Endothelial cell of umbilical vein (primary cell): ENCODE data around the gene CCNT2. TPM values are rescaled to one million over a fixed set of nuclear protein-coding genes. Genes with fewer than 3 reads are reported as not detected.

Source experiments
- BruUV-seq: library from RNA; stranded (reverse); fragments of 400-500 nt; replicated peaks from 2 replicates; lab custom pipeline; 2021; lab: Mats Ljungman, UMichigan
- CTCF ChIA-PET: fragments of 300-600, 350-600 bp; sonication (Branson Sonifier 250); formaldehyde crosslinking; loops from one replicate; lab custom pipeline; 2021; ENCODE audit warnings: antibody characterized with exemption, inconsistent platforms; lab: Charles Lee
- POLR2A ChIA-PET: fragments of 300-600, 350-600 bp; sonication (Branson Sonifier 250); formaldehyde crosslinking; loops from one replicate; lab custom pipeline; 2021; ENCODE audit warnings: antibody characterized with exemption, inconsistent platforms; lab: Charles Lee
- DNase-seq: peaks from one replicate; pipeline ENCODE4 v3.0.0-alpha.2; 2011; ENCODE audit warnings: low read depth, low spot score
- FAIRE-seq: peaks from 2 replicates; lab custom pipeline; 2011; peaks lifted over from hg19 to GRCh38; lab: Jason Lieb, UNC
- H2AFZ ChIP-seq: 2 replicates; pipeline ENCODE4 v1.6.0; 2012; ENCODE audit warnings: low read depth, low read length, control low read depth, inconsistent platforms
- H3K27ac ChIP-seq: 2 replicates; pipeline ENCODE4 v1.5.1; 2011; ENCODE audit warnings: low read depth, mild to moderate bottlenecking, control low read depth, low read length, moderate library complexity; ENCODE audit not compliant: insufficient read depth
- H3K27me3 ChIP-seq, 2 experiments: 2 replicates each; pipeline versions ENCODE4 v1.6.0 to v1.6.1; 2011; ENCODE audit warnings: low read length in 2 of 2, mixed read lengths in 1 of 2; ENCODE audit not compliant: control insufficient read depth in 2 of 2, insufficient read depth in 2 of 2
- H3K36me3 ChIP-seq, 2 experiments: 2 replicates in 1 of 2; 3 replicates in 1 of 2; pipeline ENCODE4 v1.5.1; 2011; ENCODE audit warnings: low read length in 2 of 2, mild to moderate bottlenecking in 1 of 2, moderate library complexity in 1 of 2; ENCODE audit not compliant: control insufficient read depth in 2 of 2, insufficient read depth in 2 of 2; ENCODE audit errors: extremely low read depth in 1 of 2
- H3K4me1 ChIP-seq: 3 replicates; pipeline ENCODE4 v1.5.1; 2011; ENCODE audit warnings: mild to moderate bottlenecking, low read length; ENCODE audit not compliant: control insufficient read depth, insufficient read depth; ENCODE audit errors: extremely low read depth
- H3K4me2 ChIP-seq: 2 replicates; pipeline ENCODE4 v1.6.1; 2011; ENCODE audit warnings: low read length, control low read depth, mixed read lengths; ENCODE audit not compliant: insufficient read depth
- H3K4me3 ChIP-seq, 3 experiments: fragments of 200-600 bp in 1 of 3; sonication (generic), shearing (Covaris generic) in 1 of 3; replicated peaks in 1 of 3; 2 replicates each; pipeline ENCODE4 v1.5.1; 2011 to 2016; ENCODE audit warnings: control low read depth in 3 of 3, low read length in 3 of 3, mild to moderate bottlenecking in 2 of 3, inconsistent platforms in 1 of 3, low read depth in 1 of 3, moderate library complexity in 1 of 3; ENCODE audit not compliant: insufficient read depth in 1 of 3
- H3K79me2 ChIP-seq: 2 replicates; pipeline ENCODE4 v1.6.0; 2012; ENCODE audit warnings: low read length, inconsistent platforms; ENCODE audit not compliant: control insufficient read depth, insufficient read depth
- H3K9ac ChIP-seq: replicated peaks from 2 replicates; pipeline ENCODE3; 2011; ENCODE audit warnings: low read length, control low read depth; ENCODE audit not compliant: insufficient read depth; ENCODE audit errors: extremely low read depth
- H3K9me1 ChIP-seq: replicated peaks from 3 replicates; pipeline ENCODE4 v1.6.0; 2011; ENCODE audit warnings: mild to moderate bottlenecking, low read length; ENCODE audit not compliant: control insufficient read depth, insufficient read depth; ENCODE audit errors: extremely low read depth
- H3K9me3 ChIP-seq: replicated peaks from 2 replicates; pipeline ENCODE4 v1.5.1; 2012; ENCODE audit warnings: low read length, inconsistent platforms; ENCODE audit not compliant: control insufficient read depth, insufficient read depth
- H4K20me1 ChIP-seq: replicated peaks from 2 replicates; pipeline ENCODE3; 2011; ENCODE audit warnings: mild to moderate bottlenecking, low read length; ENCODE audit not compliant: control insufficient read depth, insufficient read depth; ENCODE audit errors: extremely low read depth
- EZH2 ChIP-seq: IDR thresholded peaks from 2 replicates; pipeline ENCODE4 v1.6.1; 2012; ENCODE audit warnings: borderline replicate concordance, low read depth, mild to moderate bottlenecking, moderate library complexity, low read length, inconsistent platforms; ENCODE audit not compliant: severe bottlenecking
- FOS ChIP-seq: IDR thresholded peaks from 2 replicates; pipeline ENCODE4 v1.6.1; 2011; ENCODE audit warnings: mild to moderate bottlenecking, low read length, moderate library complexity, borderline replicate concordance; ENCODE audit not compliant: insufficient read depth
- GATA2 ChIP-seq: IDR thresholded peaks from 2 replicates; pipeline ENCODE4 v1.7.0; 2011; ENCODE audit warnings: low read depth, mild to moderate bottlenecking, moderate library complexity, mixed read lengths, low read length; ENCODE audit not compliant: insufficient read length, insufficient read depth
- JUN ChIP-seq: IDR thresholded peaks from 2 replicates; pipeline ENCODE4 v1.6.1; 2011; ENCODE audit warnings: borderline replicate concordance, low read depth; ENCODE audit not compliant: insufficient read length, insufficient read depth
- MYC ChIP-seq: IDR thresholded peaks from one replicate; pipeline ENCODE4 v1.6.1; 2011; ENCODE audit warnings: mild to moderate bottlenecking, low read depth, low read length
- POLR2A ChIP-seq: IDR thresholded peaks from 2 replicates; pipeline ENCODE4 v1.6.1; 2012; ENCODE audit warnings: low read depth, mild to moderate bottlenecking, control low read depth, low read length
- POLR2AphosphoS5 ChIP-seq: IDR thresholded peaks from 2 replicates; pipeline ENCODE4 v1.6.1; 2012; ENCODE audit warnings: low read depth, mild to moderate bottlenecking, control low read depth, low read length, moderate library complexity; ENCODE audit not compliant: insufficient read depth
- dilution Hi-C: fragments of 300-500 bp; cut with MboI; formaldehyde crosslinking; loops from one replicate; pipeline ENCODE4 v1.15.0; 2019; ENCODE audit warnings: low sequenced_read_pairs; ENCODE audit not compliant: extremely low pct_ligation_motif_present
- intact Hi-C: fragments of 100-400 bp; cut with micrococcal nuclease; formaldehyde crosslinking; loops from one replicate; pipeline ENCODE4 v1.10.0; 2022
- polyA plus RNA-seq, 4 experiments: library from polyadenylated mRNA; depleted of rRNA in 3 of 4; stranded (reverse) in 3 of 4; unstranded in 1 of 4; fragments of >200 nt; gene quantifications; 2 replicates each; pipeline versions ENCODE4 v1.2.1 to v1.2.3, GENCODE V29; 2011 to 2012; ENCODE audit warnings: missing spikeins in 1 of 4
- total RNA-seq: library from RNA; stranded (reverse); gene quantifications from 2 replicates; pipeline ENCODE4 v1.2.3, GENCODE V29; 2021
- TF ChIP-seq, protein P1 (sequence below): IDR thresholded peaks from 2 replicates; pipeline ENCODE4 v1.6.1; 2011; ENCODE audit not compliant: insufficient read depth, insufficient read length
- TF ChIP-seq, protein P2 (sequence below), 2 donors: IDR thresholded peaks; 1 replicate in 1 of 2; 2 replicates in 1 of 2; pipeline ENCODE4 v1.5.1; 2011; ENCODE audit warnings: low read length in 2 of 2, mild to moderate bottlenecking in 2 of 2, moderate library complexity in 2 of 2, control low read depth in 1 of 2, inconsistent platforms in 1 of 2, low read depth in 1 of 2; ENCODE audit not compliant: insufficient read depth in 1 of 2; ENCODE audit errors: extremely low read depth in 1 of 2

CCNT2 gene
- total and polyA plus RNA-seq, 2 donors (not counting 3 experiments of a cell fraction or from before 2014, with no cell fraction given), result 10.3 to 35.5 TPM

DNA sequence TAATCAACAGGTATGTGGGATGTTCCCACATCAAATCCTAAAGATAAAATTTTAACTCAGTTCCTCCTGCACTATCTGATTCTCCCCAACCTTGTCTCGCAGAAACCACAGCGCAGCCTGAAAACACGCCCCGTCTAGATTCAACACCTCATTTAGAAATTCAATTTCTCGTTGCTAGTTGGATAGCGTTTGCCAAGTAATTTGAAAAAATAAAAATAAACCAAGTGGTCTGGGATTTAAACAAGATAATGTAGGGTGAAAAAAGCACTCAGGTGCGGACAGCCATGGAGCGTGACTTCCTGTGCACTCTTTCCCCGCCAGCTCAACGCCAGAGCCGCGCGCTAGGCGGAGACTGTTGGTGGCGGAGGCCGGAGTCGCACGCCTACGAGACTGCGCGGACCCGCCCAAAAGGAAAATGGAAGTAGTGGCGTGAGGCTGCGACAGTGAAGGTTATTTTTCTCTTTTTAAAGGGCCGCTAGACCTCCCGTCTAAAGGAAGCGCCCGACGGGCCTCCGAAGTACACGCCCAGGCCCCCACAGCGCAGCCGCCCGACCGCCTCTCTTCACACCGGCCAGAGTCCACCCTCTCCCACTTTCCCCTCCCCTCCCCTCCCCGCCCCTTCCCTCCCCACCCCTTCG is 615 bp upstream of the CCNT2 start:
- H3K27me3 ChIP-seq, result no peaks in the 10 kb centered on the region
- TF ChIP-seq, protein P1, sequence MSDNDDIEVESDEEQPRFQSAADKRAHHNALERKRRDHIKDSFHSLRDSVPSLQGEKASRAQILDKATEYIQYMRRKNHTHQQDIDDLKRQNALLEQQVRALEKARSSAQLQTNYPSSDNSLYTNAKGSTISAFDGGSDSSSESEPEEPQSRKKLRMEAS, result no peak
- TF ChIP-seq, protein P2, sequence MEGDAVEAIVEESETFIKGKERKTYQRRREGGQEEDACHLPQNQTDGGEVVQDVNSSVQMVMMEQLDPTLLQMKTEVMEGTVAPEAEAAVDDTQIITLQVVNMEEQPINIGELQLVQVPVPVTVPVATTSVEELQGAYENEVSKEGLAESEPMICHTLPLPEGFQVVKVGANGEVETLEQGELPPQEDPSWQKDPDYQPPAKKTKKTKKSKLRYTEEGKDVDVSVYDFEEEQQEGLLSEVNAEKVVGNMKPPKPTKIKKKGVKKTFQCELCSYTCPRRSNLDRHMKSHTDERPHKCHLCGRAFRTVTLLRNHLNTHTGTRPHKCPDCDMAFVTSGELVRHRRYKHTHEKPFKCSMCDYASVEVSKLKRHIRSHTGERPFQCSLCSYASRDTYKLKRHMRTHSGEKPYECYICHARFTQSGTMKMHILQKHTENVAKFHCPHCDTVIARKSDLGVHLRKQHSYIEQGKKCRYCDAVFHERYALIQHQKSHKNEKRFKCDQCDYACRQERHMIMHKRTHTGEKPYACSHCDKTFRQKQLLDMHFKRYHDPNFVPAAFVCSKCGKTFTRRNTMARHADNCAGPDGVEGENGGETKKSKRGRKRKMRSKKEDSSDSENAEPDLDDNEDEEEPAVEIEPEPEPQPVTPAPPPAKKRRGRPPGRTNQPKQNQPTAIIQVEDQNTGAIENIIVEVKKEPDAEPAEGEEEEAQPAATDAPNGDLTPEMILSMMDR (IDR thresholded peaks at IDR 0.05; ENCODE audit: extremely low read depth in 1 of 2, insufficient read depth in 1 of 2, low read depth in 1 of 2, low read length in 2 of 2), result peak in 1 of 2 donors; percentile 35
- TF ChIP-seq FOS, result no peak
- TF ChIP-seq POLR2A, result peak; percentile 78
- peak; percentile 9 for TF ChIP-seq GATA2
- TF ChIP-seq EZH2, result no peak
- no peak for TF ChIP-seq JUN
- peak; percentile 61 for TF ChIP-seq POLR2AphosphoS5
- TF ChIP-seq MYC, result no peak
- H3K79me2 ChIP-seq, result peaks cover 43% of the 10 kb centered on the region
- FAIRE-seq (no peak), DNase-seq (peak; percentile 92)
- dilution Hi-C loops, result no loop called here
- peaks cover 21% of the 10 kb centered on the region for H4K20me1 ChIP-seq
- H3K4me3 ChIP-seq, result peak overlapping the region; percentile 86 to 98 (median 93)
- H3K9ac ChIP-seq, result peak overlapping the region; percentile 94
- no peaks in the 10 kb centered on the region for H3K9me1 ChIP-seq
- TSS peak; percentile 54 for BruUV-seq
- H3K4me1 ChIP-seq, result peaks cover 17% of the 10 kb centered on the region
- peak overlapping the region; percentile 99 for H3K4me2 ChIP-seq
- H2AFZ ChIP-seq, result peak overlapping the region; percentile 83
- POLR2A ChIA-PET, result interaction anchor here (0.7 kb wide), 2 partner anchors 523 to 580 kb away, joined by 3 read pairs; no protein-coding TSS in a partner anchor
- H3K9me3 ChIP-seq, result no peaks in the 10 kb centered on the region
- CTCF ChIA-PET, result interaction anchor here (0.7 to 2.9 kb wide), 6 partner anchors 8 to 467 kb away, joined by 3 to 17 read pairs (median 4); no protein-coding TSS in a partner anchor
- peak overlapping the region; percentile 82 for H3K27ac ChIP-seq
- intact Hi-C loops, result loop anchor here (1.0 to 5.0 kb wide), 5 partner anchors 135 to 823 kb away; partner anchors contain the start of genes RAB3GAP1 and UBXN4
- no peaks in the 10 kb centered on the region for H3K36me3 ChIP-seq
